NOMO-1 (cell line): ENCODE measurements around the gene GLS.

Experiments
- DNase-seq, 2 experiments: peaks; one replicate each; lab custom pipeline; 2025; ENCODE audit not compliant: unreplicated experiment in 2 of 2; lab: John Stamatoyannopoulos, UW

GLS gene

GRCh38 chr2:191010887-191011885, 130.6 kb downstream of the GLS start:
- no peak for DNase-seq

- DNase-seq = no peak
Observed at GRCh38 chr2:191012346-191012745, 131.7 kb downstream of the GLS start.

- DNase-seq = peak; percentile 14 to 40
Observed at GRCh38 chr2:191012845-191013681, 132.4 kb downstream of the GLS start.

- no peak for DNase-seq
Observed at GRCh38 chr2:191013682-191013931, 133.0 kb downstream of the GLS start.

- DNase-seq = peak; percentile 79 to 97
Observed at GRCh38 chr2:191013932-191014652, 133.5 kb downstream of the GLS start, which contains the start of gene STAT1. STAT1 (minus strand) TSS chr2:191014171; CDS start chr2:191010003, 4,168 bp downstream.

- no peak for DNase-seq
Observed at GRCh38 chr2:191014653-191015020, 134.0 kb downstream of the GLS start.
